ENCODE results near the gene RELL2.

RELL2 gene

DNA sequence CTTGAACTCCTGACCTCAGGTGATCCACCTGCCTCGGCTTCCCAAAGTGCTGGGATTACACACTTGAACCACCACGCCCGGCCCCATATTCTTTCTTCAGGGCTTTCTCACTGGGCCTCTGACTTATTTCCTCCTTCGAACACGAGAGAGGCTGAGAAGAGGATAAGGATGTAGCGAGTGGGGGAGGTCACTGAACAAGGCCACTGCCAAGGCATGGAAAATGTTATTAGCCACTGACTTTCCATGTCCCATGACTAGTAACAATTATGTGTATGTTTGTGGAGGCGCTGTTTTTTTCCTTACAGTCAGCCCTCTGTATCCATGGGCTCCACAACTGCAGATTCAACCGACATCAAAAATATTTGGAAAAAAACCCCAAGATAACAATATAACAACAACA, 26.7 kb downstream of the RELL2 start:
- no peaks in the 10 kb centered on the region for H3K79me2 ChIP-seq (ENCODE audit: control insufficient read depth, insufficient read depth, low read length)
- no CpG with 5 or more reads among the region's 8 CpGs for WGBS (ENCODE audit: extremely low coverage, insufficient coverage, low lambda C conversion rate)

DNA sequence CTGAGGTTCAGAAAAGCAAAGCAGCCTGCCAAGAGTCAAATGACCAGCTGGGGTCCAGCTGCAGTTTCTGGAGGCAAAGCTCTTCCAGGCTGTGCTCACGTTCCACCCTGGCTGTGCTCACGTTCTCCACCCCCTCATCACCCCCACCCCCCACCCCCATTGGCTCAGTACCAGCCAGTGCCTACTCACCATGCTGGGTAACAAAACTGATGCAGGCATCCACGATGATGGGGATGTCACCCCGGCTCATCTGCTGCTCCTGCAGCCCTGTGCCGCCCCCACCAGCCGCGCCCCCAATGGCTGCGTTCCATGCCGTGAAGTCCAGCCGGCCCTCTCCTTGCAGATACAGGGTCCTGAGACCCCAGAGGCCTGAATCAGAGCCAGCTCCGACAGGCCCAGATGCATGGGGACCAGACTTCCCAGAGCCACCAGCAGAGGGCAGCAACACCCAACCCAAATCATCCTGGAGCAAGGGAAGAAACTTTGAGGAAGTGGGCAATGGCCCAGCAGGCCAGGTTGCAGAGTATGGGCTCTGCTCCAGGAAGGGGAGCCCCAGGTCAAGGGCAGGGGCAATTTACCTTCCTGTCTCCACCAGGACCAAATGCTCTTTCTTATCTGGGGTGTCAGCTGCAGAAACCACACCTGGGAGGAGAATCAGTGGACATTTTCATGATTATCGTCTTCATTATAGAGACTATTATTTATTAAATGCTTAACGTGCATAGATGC, 28.1 kb downstream of the RELL2 start:
- no peak overlapping the region for H2BK15ac ChIP-seq (replicated peaks; ENCODE audit: low read depth)
- no CpG with 5 or more reads among the region's 13 CpGs for WGBS (ENCODE audit: extremely low coverage, insufficient coverage, low lambda C conversion rate)
- H2BK120ac ChIP-seq (ENCODE audit: low read depth, low read length), result no peak overlapping the region
- no peak overlapping the region for H3K4me2 ChIP-seq (ENCODE audit: low read length)
- H3K36me3 ChIP-seq (ENCODE audit: control insufficient read depth, insufficient read depth, low read length), result peaks cover 5% of the 10 kb centered on the region
- no peak overlapping the region for H3K23ac ChIP-seq (ENCODE audit: low read length)
- H3K18ac ChIP-seq (ENCODE audit: low read length), result no peak overlapping the region
- peak; percentile 84 for DNase-seq
- no peak overlapping the region for H3K56ac ChIP-seq (ENCODE audit: low read length)
- H4K8ac ChIP-seq (ENCODE audit: low read depth, low read length), result no peak overlapping the region
- no peak overlapping the region for H3K4me3 ChIP-seq (ENCODE audit: low read length)
- no peaks in the 10 kb centered on the region for H3K79me1 ChIP-seq (ENCODE audit: low read length)
- no peak overlapping the region for H3K4ac ChIP-seq (ENCODE audit: low read depth, low read length)
- H3K4me1 ChIP-seq (ENCODE audit: control insufficient read depth, low read depth, low read length), result no peaks in the 10 kb centered on the region
- H3K27ac ChIP-seq (ENCODE audit: low read depth, low read length), result no peak overlapping the region
- H3K27me3 ChIP-seq (ENCODE audit: insufficient read depth, low read length, poor library complexity), result no peaks in the 10 kb centered on the region
- H2BK5ac ChIP-seq (ENCODE audit: low read length), result no peak overlapping the region
- H2AK5ac ChIP-seq (ENCODE audit: low read length), result no peak overlapping the region
- H3K9ac ChIP-seq (ENCODE audit: low read length), result no peak overlapping the region
- H3K79me2 ChIP-seq (ENCODE audit: control insufficient read depth, insufficient read depth, low read length), result no peaks in the 10 kb centered on the region
- H4K5ac ChIP-seq (ENCODE audit: low read length), result no peak overlapping the region

More for the DNA sequence above, 26.7 kb downstream of the RELL2 start:
- Histone ChIP-seq H3K36me3 (ENCODE audit: control insufficient read depth, insufficient read depth, low read length) (peaks cover 5% of the 10 kb centered on the region), H3K9ac (ENCODE audit: low read length) (no peak overlapping the region), H2BK5ac (ENCODE audit: low read length) (no peak overlapping the region), H3K4me2 (ENCODE audit: low read length) (no peak overlapping the region), H3K56ac (ENCODE audit: low read length) (no peak overlapping the region), H3K27ac (ENCODE audit: low read depth, low read length) (no peak overlapping the region), H3K23ac (ENCODE audit: low read length) (no peak overlapping the region), H2AK5ac (ENCODE audit: low read length) (no peak overlapping the region), H3K27me3 (ENCODE audit: insufficient read depth, low read length, poor library complexity) (no peaks in the 10 kb centered on the region), H4K8ac (ENCODE audit: low read depth, low read length) (no peak overlapping the region), H3K4me3 (ENCODE audit: low read length) (no peak overlapping the region), H3K4me1 (ENCODE audit: control insufficient read depth, low read depth, low read length) (no peaks in the 10 kb centered on the region), H3K18ac (ENCODE audit: low read length) (no peak overlapping the region), H3K4ac (ENCODE audit: low read depth, low read length) (no peak overlapping the region), H2BK120ac (ENCODE audit: low read depth, low read length) (no peak overlapping the region), H3K79me1 (ENCODE audit: low read length) (no peaks in the 10 kb centered on the region), H4K5ac (ENCODE audit: low read length) (no peak overlapping the region), H2BK15ac (replicated peaks; ENCODE audit: low read depth) (no peak overlapping the region)
- no peak for DNase-seq

DNA sequence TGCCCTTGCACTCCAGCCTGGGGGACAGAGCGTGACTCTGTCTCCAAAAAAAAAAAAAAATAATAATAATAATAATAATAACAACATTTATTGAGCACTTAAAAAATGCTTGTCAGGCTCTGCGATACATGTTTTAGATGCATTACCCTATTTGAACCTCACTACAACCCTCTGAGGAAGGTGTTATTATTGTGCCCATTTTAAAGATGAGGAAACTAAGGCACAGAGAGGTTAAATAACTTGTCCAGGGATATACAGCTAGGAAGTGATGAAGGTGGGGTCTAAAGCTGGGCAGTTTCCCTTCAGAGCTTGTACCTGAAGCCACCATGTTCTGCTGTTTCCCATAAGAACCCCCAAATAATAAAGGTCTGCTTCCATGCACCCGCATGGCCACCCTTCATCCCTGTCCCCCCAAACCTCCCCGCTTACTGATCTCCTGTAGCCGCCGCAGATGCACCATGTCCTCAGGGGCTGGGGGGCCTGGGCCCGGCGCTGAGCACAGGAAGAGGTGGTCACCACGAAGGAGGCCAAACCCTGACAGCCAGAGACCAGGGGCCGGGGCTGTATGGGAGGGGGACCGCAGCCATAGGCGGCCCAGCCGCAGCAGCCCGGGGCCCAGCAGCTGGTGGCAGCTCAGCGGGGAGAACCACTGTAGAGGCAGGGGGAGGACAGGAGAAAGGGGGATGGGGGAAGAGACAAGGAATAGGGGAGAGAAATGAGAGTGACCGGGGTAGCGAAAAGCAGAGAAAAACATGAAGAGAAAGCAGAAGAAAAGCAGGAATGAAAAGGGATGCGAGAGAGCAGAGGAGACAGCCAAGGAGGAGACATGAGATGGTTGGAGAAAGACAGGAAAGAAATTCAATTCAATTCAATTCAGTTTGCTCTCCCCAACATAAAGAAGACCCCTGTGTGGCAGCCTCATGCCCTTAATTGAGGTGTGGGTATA, 29.5 kb downstream of the RELL2 start:
- H3K79me1 ChIP-seq (ENCODE audit: low read length), result no peaks in the 10 kb centered on the region
- H3K4me2 ChIP-seq (ENCODE audit: low read length), result no peak overlapping the region
- no peak overlapping the region for H3K4me3 ChIP-seq (ENCODE audit: low read length)
- no peak overlapping the region for H2BK5ac ChIP-seq (ENCODE audit: low read length)
- no peak overlapping the region for H2BK120ac ChIP-seq (ENCODE audit: low read depth, low read length)
- H4K5ac ChIP-seq (ENCODE audit: low read length), result no peak overlapping the region
- H3K56ac ChIP-seq (ENCODE audit: low read length), result no peak overlapping the region
- H3K36me3 ChIP-seq (ENCODE audit: control insufficient read depth, insufficient read depth, low read length), result peaks cover 5% of the 10 kb centered on the region
- H3K79me2 ChIP-seq (ENCODE audit: control insufficient read depth, insufficient read depth, low read length), result no peaks in the 10 kb centered on the region
- H3K4me1 ChIP-seq (ENCODE audit: control insufficient read depth, low read depth, low read length), result no peaks in the 10 kb centered on the region
- H3K9ac ChIP-seq (ENCODE audit: low read length), result no peak overlapping the region
- no peak overlapping the region for H3K23ac ChIP-seq (ENCODE audit: low read length)
- H3K27me3 ChIP-seq (ENCODE audit: insufficient read depth, low read length, poor library complexity), result no peaks in the 10 kb centered on the region
- no peak overlapping the region for H3K27ac ChIP-seq (ENCODE audit: low read depth, low read length)
- no peak overlapping the region for H2AK5ac ChIP-seq (ENCODE audit: low read length)
- H4K8ac ChIP-seq (ENCODE audit: low read depth, low read length), result no peak overlapping the region
- no CpG with 5 or more reads among the region's 18 CpGs for WGBS (ENCODE audit: extremely low coverage, insufficient coverage, low lambda C conversion rate)
- no peak overlapping the region for H3K4ac ChIP-seq (ENCODE audit: low read depth, low read length)
- H2BK15ac ChIP-seq (replicated peaks; ENCODE audit: low read depth), result no peak overlapping the region
- no peak overlapping the region for H3K18ac ChIP-seq (ENCODE audit: low read length)
- DNase-seq, result no peak

- Histone ChIP-seq H3K79me2 (ENCODE audit: control insufficient read depth, insufficient read depth, low read length) (no peaks in the 10 kb centered on the region), H4K8ac (ENCODE audit: low read depth, low read length) (no peak overlapping the region), H3K4ac (ENCODE audit: low read depth, low read length) (no peak overlapping the region), H3K4me2 (ENCODE audit: low read length) (no peak overlapping the region), H3K79me1 (ENCODE audit: low read length) (no peaks in the 10 kb centered on the region), H4K5ac (ENCODE audit: low read length) (no peak overlapping the region), H3K27ac (ENCODE audit: low read depth, low read length) (no peak overlapping the region), H2AK5ac (ENCODE audit: low read length) (no peak overlapping the region), H3K4me3 (ENCODE audit: low read length) (no peak overlapping the region), H2BK120ac (ENCODE audit: low read depth, low read length) (no peak overlapping the region), H3K36me3 (ENCODE audit: control insufficient read depth, insufficient read depth, low read length) (peaks cover 6% of the 10 kb centered on the region), H3K9ac (ENCODE audit: low read length) (no peak overlapping the region), H2BK5ac (ENCODE audit: low read length) (no peak overlapping the region), H3K4me1 (ENCODE audit: control insufficient read depth, low read depth, low read length) (no peaks in the 10 kb centered on the region), H3K18ac (ENCODE audit: low read length) (no peak overlapping the region), H3K56ac (ENCODE audit: low read length) (no peak overlapping the region), H3K23ac (ENCODE audit: low read length) (no peak overlapping the region), H3K27me3 (ENCODE audit: insufficient read depth, low read length, poor library complexity) (no peaks in the 10 kb centered on the region), H2BK15ac (replicated peaks; ENCODE audit: low read depth) (no peak overlapping the region)
- WGBS (ENCODE audit: extremely low coverage, insufficient coverage, low lambda C conversion rate), result no CpG with 5 or more reads among the region's 8 CpGs
- no peak for DNase-seq
Observed at GRCh38 chr5:141668601-141669265, 31.9 kb downstream of the RELL2 start.

- H3K4me2 ChIP-seq (ENCODE audit: low read length), result no peak overlapping the region
- H3K23ac ChIP-seq (ENCODE audit: low read length), result no peak overlapping the region
- DNase-seq, result peak; percentile 45
- no peaks in the 10 kb centered on the region for H3K4me1 ChIP-seq (ENCODE audit: control insufficient read depth, low read depth, low read length)
- no peak overlapping the region for H4K5ac ChIP-seq (ENCODE audit: low read length)
- peaks cover 4% of the 10 kb centered on the region for H3K36me3 ChIP-seq (ENCODE audit: control insufficient read depth, insufficient read depth, low read length)
- H2AK5ac ChIP-seq (ENCODE audit: low read length), result no peak overlapping the region
- H3K27ac ChIP-seq (ENCODE audit: low read depth, low read length), result no peak overlapping the region
- no peak overlapping the region for H4K8ac ChIP-seq (ENCODE audit: low read depth, low read length)
- H2BK15ac ChIP-seq (replicated peaks; ENCODE audit: low read depth), result no peak overlapping the region
- no peaks in the 10 kb centered on the region for H3K27me3 ChIP-seq (ENCODE audit: insufficient read depth, low read length, poor library complexity)
- no peak overlapping the region for H3K4ac ChIP-seq (ENCODE audit: low read depth, low read length)
- H2BK120ac ChIP-seq (ENCODE audit: low read depth, low read length), result no peak overlapping the region
- H2BK5ac ChIP-seq (ENCODE audit: low read length), result no peak overlapping the region
- no peak overlapping the region for H3K9ac ChIP-seq (ENCODE audit: low read length)
- no peak overlapping the region for H3K56ac ChIP-seq (ENCODE audit: low read length)
- H3K79me1 ChIP-seq (ENCODE audit: low read length), result no peaks in the 10 kb centered on the region
- WGBS (ENCODE audit: extremely low coverage, insufficient coverage, low lambda C conversion rate), result no CpG with 5 or more reads among the region's 4 CpGs
- no peaks in the 10 kb centered on the region for H3K79me2 ChIP-seq (ENCODE audit: control insufficient read depth, insufficient read depth, low read length)
- no peak overlapping the region for H3K18ac ChIP-seq (ENCODE audit: low read length)
- no peak overlapping the region for H3K4me3 ChIP-seq (ENCODE audit: low read length)
Observed at GRCh38 chr5:141669520-141669919, 32.7 kb downstream of the RELL2 start.

Measured in mesendoderm (in vitro differentiated cells).